Neural cell (in vitro differentiated cells): ENCODE measurements around the gene SKAP1. TPM values are rescaled to one million over a fixed set of nuclear protein-coding genes. Genes with fewer than 3 reads are reported as not detected.

Experiments used
- H2AFZ ChIP-seq: fragments of 200-600, 300-800 bp; sonication (generic), shearing (Covaris generic); 2 replicates; pipeline ENCODE4 v1.6.0; 2014; ENCODE audit warnings: low read depth, mild to moderate bottlenecking, antibody characterized with exemption, low read length, moderate library complexity
- H3F3A ChIP-seq: fragments of 200-600 bp; shearing (Covaris generic); 2 replicates; pipeline ENCODE4 v1.6.1; 2016; ENCODE audit warnings: mild to moderate bottlenecking, moderate library complexity, mixed read lengths, antibody characterized with exemption, low read length; ENCODE audit not compliant: insufficient read depth, poor library complexity, severe bottlenecking
- H3K27ac ChIP-seq: fragments of 200-600, 300-800 bp; sonication (generic), shearing (Covaris generic); 2 replicates; pipeline ENCODE4 v1.5.1; 2014; ENCODE audit warnings: mild to moderate bottlenecking, low read length, moderate library complexity
- H3K27me3 ChIP-seq: fragments of 300-800, 200-600 bp; sonication (generic), shearing (Covaris generic); 2 replicates; pipeline ENCODE4 v1.6.0; 2014; ENCODE audit warnings: mild to moderate bottlenecking, low read depth, low read length, moderate library complexity; ENCODE audit not compliant: insufficient read depth
- H3K36me3 ChIP-seq: fragments of 300-800, 200-600 bp; sonication (generic), shearing (Covaris generic); 2 replicates; pipeline ENCODE4 v1.5.1; 2014; ENCODE audit warnings: mild to moderate bottlenecking, antibody characterized with exemption, low read length, moderate library complexity; ENCODE audit not compliant: insufficient read depth
- H3K4me2 ChIP-seq: fragments of 300-800, 200-600 bp; sonication (generic), shearing (Covaris generic); 2 replicates; pipeline ENCODE4 v1.6.0; 2014; ENCODE audit warnings: mild to moderate bottlenecking, low read length
- H3K4me3 ChIP-seq: fragments of 300-800, 200-600 bp; sonication (generic), shearing (Covaris generic); 2 replicates; pipeline ENCODE4 v1.5.1; 2014; ENCODE audit warnings: mild to moderate bottlenecking, low read length, moderate library complexity
- H3K79me2 ChIP-seq: fragments of 200-600 bp; shearing (Covaris generic); replicated peaks from 2 replicates; pipeline ENCODE4 v1.6.0; 2014; ENCODE audit warnings: mild to moderate bottlenecking, low read length, moderate library complexity; ENCODE audit not compliant: insufficient read depth
- H3K9ac ChIP-seq: fragments of 300-800, 200-600 bp; sonication (generic), shearing (Covaris generic); 2 replicates; pipeline ENCODE4 v1.6.1; 2016; ENCODE audit warnings: mild to moderate bottlenecking, low read length, mixed read lengths
- H3K9me2 ChIP-seq: fragments of 200-600 bp; shearing (Covaris generic); 2 replicates; pipeline ENCODE4 v1.6.1; 2016; ENCODE audit warnings: mild to moderate bottlenecking, low read length, mixed read lengths; ENCODE audit not compliant: insufficient read depth
- H3K9me3 ChIP-seq: fragments of 200-600, 300-800 bp; sonication (generic), shearing (Covaris generic); 2 replicates; pipeline ENCODE4 v1.6.1; 2016; ENCODE audit warnings: mild to moderate bottlenecking, mixed run types, low read length, moderate library complexity, mixed read lengths
- H4K20me1 ChIP-seq: fragments of 200-600 bp; shearing (Covaris generic); 2 replicates; pipeline ENCODE4 v1.6.1; 2016; ENCODE audit warnings: mild to moderate bottlenecking, mixed run types; ENCODE audit not compliant: insufficient read depth
- CTCF ChIP-seq: fragments of 450-650 bp; IDR thresholded peaks from 2 replicates; pipeline ENCODE4 v1.5.1; 2014; ENCODE audit warnings: antibody characterized with exemption, mild to moderate bottlenecking, moderate library complexity; ENCODE audit not compliant: poor library complexity, severe bottlenecking
- EP300 ChIP-seq: fragments of 450-650 bp; conservative IDR thresholded peaks from 2 replicates; pipeline ENCODE4 v1.6.1; 2014; ENCODE audit warnings: antibody characterized with exemption, mild to moderate bottlenecking, moderate library complexity; ENCODE audit not compliant: poor library complexity, severe bottlenecking
- EZH2 ChIP-seq: fragments of 200-600, 300-800 bp; shearing (Covaris generic), sonication (generic); IDR thresholded peaks from 2 replicates; pipeline ENCODE4 v1.6.1; 2014; ENCODE audit warnings: antibody characterized with exemption, low read length, borderline replicate concordance, mild to moderate bottlenecking; ENCODE audit not compliant: insufficient read depth, poor library complexity, severe bottlenecking
- MXI1 ChIP-seq: fragments of 450-650 bp; conservative IDR thresholded peaks from 2 replicates; pipeline ENCODE4 v1.6.1; 2014; ENCODE audit warnings: antibody characterized with exemption, mild to moderate bottlenecking; ENCODE audit not compliant: poor library complexity, severe bottlenecking
- POLR2AphosphoS5 ChIP-seq: IDR thresholded peaks from 2 replicates; pipeline ENCODE4 v1.6.1; 2012
- RAD21 ChIP-seq: fragments of 450-650 bp; conservative IDR thresholded peaks from 2 replicates; pipeline ENCODE4 v1.6.1; 2014; ENCODE audit warnings: antibody characterized with exemption, mild to moderate bottlenecking, moderate library complexity
- REST ChIP-seq: IDR thresholded peaks from 2 replicates; pipeline ENCODE4 v1.6.1; 2012; ENCODE audit warnings: borderline replicate concordance
- SMC3 ChIP-seq: fragments of 450-650 bp; conservative IDR thresholded peaks from 2 replicates; pipeline ENCODE4 v1.6.1; 2014; ENCODE audit warnings: antibody characterized with exemption, mild to moderate bottlenecking, moderate library complexity; ENCODE audit not compliant: poor library complexity
- TAF1 ChIP-seq: IDR thresholded peaks from 2 replicates; pipeline ENCODE4 v1.6.1; 2012; ENCODE audit warnings: low read depth
- polyA plus RNA-seq: library from polyadenylated mRNA; depleted of rRNA; stranded (reverse); fragments of >200 nt; gene quantifications from 2 replicates; pipeline ENCODE4 v1.2.3, GENCODE V29; 2014

SKAP1 gene
- polyA plus RNA-seq, 1 donor from 2014 or later: 0.63 TPM

GRCh38 chr17:48357779-48358602 is 72.0 kb downstream of the SKAP1 start:
- H4K20me1 ChIP-seq: no peaks in the 10 kb centered on the region
- no peak overlapping the region for H3K9ac ChIP-seq
- no peak overlapping the region for H3K4me2 ChIP-seq
- no peaks in the 10 kb centered on the region for H3F3A ChIP-seq
- TF ChIP-seq CTCF (no peak), EP300 (no peak), POLR2AphosphoS5 (no peak), SMC3 (no peak), MXI1 (no peak), REST (no peak), EZH2 (no peak)
- peaks cover 3% of the 10 kb centered on the region for H3K27me3 ChIP-seq
- no peak overlapping the region for H3K27ac ChIP-seq
- H3K36me3 ChIP-seq: no peaks in the 10 kb centered on the region
- no peaks in the 10 kb centered on the region for H3K79me2 ChIP-seq
- no peaks in the 10 kb centered on the region for H3K9me2 ChIP-seq
- no peak overlapping the region for H2AFZ ChIP-seq
- no peak overlapping the region for H3K4me3 ChIP-seq
- H3K9me3 ChIP-seq: no peaks in the 10 kb centered on the region

- no peaks in the 10 kb centered on the region for H3K9me2 ChIP-seq
- H3K36me3 ChIP-seq: no peaks in the 10 kb centered on the region
- no peak overlapping the region for H3K27ac ChIP-seq
- no peaks in the 10 kb centered on the region for H3K79me2 ChIP-seq
- no peak overlapping the region for H2AFZ ChIP-seq
- peaks cover 3% of the 10 kb centered on the region for H3K27me3 ChIP-seq
- no peaks in the 10 kb centered on the region for H3K9me3 ChIP-seq
- no peak overlapping the region for H3K9ac ChIP-seq
- H4K20me1 ChIP-seq: no peaks in the 10 kb centered on the region
- H3F3A ChIP-seq: no peaks in the 10 kb centered on the region
- no peak for TF ChIP-seq POLR2AphosphoS5
- no peak for TF ChIP-seq SMC3
- no peak for TF ChIP-seq REST
- no peak for TF ChIP-seq CTCF
- no peak for TF ChIP-seq MXI1
- no peak for TF ChIP-seq EZH2
- TF ChIP-seq EP300: no peak
- no peak for TF ChIP-seq TAF1
- TF ChIP-seq RAD21: no peak
- H3K4me2 ChIP-seq: no peak overlapping the region
- H3K4me3 ChIP-seq: no peak overlapping the region
Measured at GRCh38 chr17:48356866-48357265, 73.1 kb downstream of the SKAP1 start.
